NCI-H146 (cell line): Measurements from ENCODE around the gene MT1G.
"Not testable (repeated sequence)": the region's sequence is repeated elsewhere in the genome, so short reads cannot be mapped to it uniquely, and the experiment has no call there.

Experiments used
- DNase-seq: peaks from one replicate; lab custom pipeline; 2025; lab: John Stamatoyannopoulos, UW

The MT1G gene

DNA sequence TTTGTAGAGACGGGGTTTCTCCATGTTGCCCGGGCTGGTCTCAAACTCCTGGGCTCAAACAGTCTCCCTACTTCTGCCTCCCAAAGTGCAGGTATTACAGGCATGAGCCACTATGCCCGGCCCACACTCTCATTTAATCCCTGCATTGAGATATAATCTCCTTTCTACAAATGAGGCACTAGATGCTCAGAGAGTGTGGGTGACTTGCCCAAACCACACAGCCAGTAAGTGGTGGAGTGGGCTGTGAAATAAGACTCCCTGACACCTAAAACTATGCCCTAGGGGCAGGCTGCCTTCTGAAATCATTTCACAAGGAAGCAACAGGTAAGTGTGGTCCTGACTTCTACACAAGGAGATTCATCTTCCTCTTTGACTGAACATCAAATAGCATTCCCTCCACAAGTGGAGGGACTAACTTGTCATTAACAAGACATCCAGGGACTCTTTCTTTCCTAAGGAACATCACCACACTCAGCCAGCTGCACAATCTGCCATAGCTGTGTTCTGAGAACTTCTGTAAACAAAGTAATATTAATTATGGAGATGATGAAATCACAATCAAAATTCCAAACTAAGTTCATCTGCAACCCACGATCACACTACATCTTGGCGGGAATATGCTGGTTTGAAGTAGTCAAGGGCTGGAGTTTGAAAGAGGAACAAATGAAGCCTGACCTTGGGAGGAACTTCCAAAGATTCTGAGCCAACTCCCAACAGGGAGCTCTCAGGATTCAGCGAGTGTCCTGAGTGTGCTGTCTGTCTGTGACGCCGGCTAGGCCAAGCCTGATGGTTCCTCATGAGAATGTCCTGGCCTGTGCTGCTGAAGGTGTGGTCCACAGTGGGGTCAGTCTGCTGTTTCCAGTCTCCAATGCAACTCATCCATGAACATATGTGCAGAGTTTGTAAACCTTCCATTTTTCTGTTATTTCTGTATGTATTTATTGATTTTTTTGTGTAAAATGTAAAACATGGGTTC is 2.3 kb downstream of the MT1G start:
- not testable (repeated sequence) for DNase-seq

DNA sequence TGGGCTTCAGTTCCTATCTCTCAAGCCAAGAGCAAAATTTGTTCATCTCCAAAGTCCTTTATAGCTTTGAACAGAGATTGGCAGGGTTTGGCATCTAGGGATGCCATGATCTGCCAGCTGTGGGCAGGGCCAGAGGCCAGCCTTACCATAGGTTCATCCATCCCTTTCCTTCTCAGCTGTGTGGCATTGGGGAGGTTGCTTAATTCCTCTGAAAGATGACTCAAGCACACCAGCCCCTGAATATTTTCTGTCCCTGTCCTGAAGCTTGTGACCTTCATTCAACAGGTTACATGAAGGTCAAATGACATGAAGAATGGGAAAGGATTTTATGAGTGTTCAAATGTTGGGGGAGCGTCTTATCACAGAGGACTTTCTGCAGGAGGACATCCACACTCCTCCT is 3.4 kb downstream of the MT1G start:
- DNase-seq, result no peak

DNA sequence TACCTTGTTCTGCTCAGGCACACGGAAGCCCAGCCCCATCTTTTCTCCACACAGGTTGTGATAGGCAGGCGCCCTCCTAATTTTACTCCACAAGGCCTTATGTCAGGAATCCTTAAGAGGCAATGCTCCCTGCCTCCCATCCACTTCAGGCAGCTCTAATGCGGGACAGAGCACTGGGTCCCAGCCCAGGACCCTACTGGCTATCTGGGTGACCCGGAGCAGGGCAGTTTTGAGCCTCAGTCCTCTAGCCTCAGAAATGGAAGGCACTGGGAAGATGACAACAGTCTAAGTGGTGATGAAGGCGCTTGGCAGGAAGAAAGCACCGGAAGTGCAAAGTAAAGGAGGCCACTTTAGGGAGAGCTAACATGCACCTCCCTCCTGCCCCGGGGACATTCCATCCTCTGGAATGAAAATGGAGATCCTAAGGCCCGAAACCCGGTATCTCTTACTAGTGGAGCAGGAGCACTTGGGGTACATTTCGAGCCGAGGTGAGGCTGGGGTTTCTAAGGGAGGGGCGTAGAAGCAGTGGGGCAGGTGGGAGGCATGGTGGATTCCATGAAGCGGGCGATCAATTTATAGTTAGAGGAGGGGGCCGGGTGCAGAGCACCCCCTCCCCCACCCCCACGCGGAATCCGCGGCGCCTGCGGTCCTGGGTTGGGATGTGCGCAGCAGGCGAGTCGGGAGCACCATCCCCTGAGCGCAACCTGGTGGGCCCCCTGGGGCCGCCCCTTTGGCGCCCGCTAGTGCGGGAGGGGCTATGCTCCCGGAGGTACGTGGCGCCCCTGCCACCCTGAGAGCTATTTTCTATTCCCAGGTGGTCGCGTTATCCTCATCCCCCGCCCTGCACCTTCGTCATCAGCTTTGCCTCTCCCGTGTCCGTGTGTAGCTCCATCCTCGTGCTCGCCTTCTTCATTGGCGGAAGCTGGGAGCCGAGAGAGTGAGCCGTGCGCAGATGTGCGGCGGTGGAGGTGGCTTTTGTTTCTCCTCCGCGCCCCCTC is 5.2 kb downstream of the MT1G start:
- DNase-seq, result no peak

DNA sequence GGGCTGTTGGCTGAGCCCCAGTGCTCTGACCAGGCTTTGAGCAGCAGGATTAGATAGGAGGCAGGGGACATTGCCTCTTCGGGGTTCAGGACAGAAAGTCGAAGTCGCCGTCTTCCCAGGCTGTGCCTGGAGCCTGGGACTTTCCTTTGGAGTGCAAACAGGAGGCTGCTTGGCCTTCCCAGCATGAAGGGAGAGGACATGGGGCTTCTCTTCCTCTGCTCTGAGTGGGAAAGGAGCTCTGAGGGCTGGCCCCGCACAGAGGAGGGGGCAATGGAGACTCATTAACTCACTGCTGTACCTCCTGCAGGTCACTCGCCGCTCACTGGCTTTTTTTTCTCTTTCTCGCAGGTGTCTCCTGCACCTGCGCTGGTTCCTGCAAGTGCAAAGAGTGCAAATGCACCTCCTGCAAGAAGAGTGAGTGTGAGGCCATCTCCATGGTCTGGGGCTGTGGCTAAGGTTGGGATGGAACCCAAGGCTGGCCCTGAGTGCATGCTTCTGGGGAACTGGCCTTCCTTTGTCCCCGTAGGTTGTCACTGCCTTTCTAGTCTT is 9.5 kb downstream of the MT1G start:
- DNase-seq, result peak; percentile 47

DNA sequence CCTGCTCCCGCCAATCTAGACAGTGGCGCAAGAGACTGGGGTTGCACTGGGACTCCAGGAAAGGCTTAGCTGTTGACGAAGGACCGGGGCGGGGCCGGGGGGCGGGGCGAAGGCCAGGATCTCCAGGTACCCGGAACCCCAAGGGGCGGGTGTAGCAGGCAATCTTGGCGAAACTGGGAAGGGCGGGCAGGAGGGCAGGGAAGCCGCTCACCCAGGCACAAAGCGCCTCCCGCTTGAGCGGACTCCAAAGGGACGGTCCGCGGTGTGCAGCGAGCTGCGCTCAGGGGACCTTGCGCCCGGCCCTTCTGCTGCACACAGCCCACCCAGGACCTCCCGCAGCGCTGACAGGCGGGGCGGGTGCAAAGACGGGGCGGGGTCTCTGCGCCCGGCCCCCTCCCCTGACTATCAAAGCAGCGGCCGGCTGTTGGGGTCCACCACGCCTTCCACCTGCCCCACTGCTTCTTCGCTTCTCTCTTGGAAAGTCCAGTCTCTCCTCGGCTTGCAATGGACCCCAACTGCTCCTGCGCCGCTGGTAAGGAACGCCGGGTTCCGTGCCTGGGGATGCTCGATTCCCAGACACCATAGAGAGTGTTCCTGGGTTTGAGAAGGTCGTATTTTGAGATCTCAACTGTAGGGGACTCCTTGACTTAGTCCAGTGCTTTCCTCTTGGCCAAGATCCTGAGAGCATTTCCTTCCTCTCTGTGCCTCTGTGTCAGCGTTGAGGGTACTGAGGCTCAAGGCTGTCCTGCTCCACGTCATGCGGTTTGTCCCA is 10.1 kb downstream of the MT1G start, which contains the start of gene MT1F:
Gene MT1F, plus strand, starts transcription at position 405 of the 772 bp plus-strand sequence. Its CDS starts 100 bp downstream, at position 505.
- DNase-seq, result peak; percentile 86

DNA sequence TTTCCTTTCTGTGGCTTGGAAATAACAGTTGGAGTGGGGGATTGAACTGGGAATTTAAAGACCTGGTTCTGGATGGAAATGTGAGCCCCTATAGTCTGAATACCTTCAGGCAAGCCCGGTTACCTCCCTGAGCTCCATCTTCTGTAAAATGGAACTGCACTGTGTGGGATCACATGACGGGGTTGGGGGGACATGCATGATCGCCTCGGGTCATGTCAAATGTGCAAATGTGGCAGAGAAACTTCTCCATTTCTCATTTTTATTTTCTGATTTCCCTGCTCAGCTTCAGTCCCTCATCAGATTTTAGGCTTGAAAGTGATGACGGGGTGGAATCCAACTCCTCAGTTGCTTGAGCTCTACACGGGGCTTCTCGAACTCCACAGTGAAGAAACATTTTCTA is 14.6 kb downstream of the MT1G start:
- no peak for DNase-seq

DNA sequence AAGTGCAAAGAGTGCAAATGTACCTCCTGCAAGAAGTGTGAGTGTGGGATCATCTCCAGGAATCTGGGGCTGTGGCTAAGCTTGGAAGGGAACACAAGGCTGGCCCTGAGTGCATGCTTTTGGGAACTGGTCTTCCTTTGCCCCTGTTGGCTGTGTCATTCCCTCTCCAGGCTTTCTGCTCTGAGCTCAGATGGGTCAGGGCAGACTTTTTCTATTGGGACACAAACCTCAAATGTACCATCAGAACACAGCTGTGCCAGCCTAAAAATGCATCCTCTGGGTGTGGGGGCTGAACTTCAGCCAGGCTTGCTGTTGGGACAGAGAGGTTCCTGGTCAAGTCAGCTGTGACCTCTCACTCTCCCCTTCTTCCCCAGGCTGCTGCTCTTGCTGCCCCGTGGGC is 15.3 kb downstream of the MT1G start:
- DNase-seq, result no peak

DNA sequence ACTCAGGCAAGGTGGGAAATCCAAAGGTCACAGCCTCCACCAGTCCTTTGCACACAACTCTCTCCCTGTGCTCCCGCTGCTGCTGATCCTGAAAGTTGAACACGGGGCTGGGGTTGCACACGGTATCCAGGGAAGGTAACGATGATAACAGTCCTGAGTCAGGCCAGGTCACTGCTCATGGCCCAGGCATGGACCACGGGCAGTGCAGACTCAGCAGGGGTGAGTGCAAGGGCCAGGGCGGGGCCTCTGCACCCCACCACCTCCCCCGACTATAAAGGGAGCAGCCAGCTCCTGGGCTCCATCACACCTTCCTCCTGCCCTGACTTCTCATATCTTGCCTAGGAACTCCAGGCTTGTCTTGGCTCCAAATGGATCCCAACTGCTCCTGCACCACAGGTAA is 16.3 kb downstream of the MT1G start, which contains the start of gene MT1B:
Gene MT1B, plus strand, starts transcription at position 301 of the 400 bp plus-strand sequence. Its CDS starts 68 bp downstream, at position 369.
- DNase-seq, result no peak

DNA sequence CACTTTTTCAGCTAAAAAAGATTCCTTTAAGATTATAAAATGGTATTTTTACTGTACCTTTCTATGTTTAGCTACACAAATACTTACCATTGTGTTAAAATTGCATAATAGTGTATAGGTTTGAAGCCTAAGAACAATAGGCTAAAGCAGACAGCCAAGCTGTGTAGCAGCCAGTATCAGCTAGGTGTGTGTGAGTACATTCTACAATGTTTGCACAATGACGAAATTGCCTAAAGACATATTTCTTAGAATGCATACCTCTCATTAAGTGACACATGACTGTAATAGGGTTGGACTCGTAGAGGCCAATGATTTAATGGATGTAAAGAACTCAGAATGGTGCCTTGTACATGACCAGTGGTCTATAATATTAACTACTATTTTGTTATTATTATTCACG is 18.0 kb downstream of the MT1G start:
- no peak for DNase-seq

DNA sequence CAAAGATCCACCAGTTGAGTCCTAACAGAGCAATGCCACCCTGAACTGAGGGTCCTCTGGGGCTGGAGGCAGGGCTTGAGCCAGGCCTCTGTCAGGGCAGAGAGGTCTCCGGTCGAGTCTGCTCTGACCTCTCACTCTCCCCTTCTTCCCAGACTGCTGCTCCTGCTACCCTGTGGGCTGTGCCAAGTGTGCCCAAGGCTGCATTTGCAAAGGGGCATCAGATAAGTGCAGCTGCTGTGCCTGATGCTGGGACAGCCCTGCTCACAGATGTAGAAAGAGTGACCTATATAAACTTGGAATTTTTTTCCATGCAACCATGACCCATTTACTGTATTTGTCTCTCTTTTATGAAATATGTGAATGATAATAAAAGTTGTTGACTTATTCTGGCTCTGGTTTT is 18.6 kb downstream of the MT1G start:
- no peak for DNase-seq

DNA sequence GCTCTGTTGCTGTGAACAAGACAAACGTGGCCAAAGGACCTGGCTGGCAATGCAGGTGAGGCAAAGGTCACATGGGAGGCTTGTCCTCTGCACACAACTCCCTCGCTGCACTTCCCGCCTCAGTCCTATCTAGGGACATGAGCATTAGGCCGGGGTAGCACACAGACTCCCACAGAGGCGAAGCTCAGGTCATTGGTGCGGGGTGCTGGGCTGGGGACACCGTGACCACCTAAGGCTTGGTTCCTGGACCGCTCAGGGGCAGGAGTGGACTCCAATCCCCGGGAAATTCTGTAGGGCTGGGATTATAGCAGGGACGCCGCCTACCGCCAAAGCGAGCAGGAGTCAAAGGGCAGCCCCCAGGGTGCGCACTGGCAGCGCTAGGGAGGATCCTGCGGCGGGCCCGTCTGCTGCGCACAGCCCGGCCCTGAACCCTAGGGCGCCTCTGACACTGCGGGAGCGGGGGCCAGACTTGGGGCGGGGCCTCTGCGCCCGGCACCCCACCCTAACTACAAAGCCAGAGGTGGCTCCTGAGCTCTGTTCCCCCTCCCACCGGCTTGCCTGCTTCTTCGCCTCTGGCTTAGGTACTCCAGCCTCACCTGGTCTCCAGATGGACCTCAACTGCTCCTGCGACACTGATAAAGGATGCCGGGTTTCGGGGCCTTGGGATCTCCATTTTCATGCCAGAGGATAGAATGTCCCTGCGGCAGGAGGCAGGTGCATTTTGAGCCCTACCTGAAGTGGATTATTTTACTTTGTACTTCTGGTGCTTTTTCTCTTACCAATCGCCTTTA is 20.0 kb downstream of the MT1G start:
- no peak for DNase-seq

DNA sequence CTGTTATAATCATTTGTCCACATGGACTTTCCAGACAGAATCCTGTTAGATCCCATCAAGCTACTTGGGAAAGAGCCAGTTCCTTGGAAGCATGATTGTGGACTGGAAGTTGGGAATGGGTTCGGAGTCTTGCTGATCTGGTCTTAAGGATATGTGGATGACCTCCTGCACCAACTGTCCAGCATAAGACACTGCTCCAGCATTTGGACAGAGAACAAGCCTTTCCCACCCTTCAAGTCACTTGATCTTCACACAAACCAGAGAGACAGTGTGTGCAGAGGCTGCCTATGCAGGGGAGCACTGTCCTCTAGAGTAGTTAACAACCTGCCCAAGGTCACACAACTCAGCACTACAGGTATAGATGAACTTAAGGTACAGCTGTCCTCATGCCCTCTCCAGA is 22.0 kb downstream of the MT1G start:
- DNase-seq, result no peak

DNA sequence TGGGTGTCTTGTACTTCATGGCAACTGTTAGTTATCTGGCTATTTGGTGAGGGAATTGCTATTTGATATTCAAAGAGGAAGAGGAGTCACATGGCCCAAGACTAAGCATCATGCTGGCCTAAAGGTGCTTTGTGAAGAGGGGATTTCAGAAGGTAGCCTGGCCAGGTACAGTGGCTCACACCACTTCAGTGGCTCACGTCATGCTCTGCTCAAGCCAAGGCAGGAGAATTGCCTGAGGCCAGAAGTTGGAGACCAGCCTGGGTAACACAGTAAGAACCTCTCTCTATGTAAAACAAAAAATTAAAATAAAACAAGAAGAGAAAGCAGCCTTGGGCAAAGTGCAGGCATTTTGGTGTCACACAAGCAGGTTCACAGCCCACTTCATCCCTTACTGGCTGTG is 22.6 kb downstream of the MT1G start:
- DNase-seq, result no peak

DNA sequence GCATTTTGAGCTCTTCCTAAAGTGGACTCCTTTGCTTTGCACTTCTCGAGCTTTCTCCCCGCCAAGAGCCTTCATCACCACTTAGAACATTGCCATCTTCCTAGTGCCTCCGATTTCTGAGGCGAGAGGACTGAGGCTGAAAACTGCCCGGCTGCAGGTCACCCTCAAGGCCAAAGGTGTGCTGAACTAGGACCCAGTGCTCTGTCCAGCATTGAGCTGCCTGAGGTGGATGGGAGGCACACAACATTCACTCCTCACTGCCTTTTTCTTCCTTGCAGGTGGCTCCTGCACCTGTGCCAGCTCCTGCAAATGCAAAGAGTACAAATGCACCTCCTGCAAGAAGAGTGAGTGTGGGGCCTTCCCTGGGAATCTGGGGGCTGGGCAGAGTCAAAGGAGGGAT is 24.0 kb downstream of the MT1G start:
- no peak for DNase-seq

DNA sequence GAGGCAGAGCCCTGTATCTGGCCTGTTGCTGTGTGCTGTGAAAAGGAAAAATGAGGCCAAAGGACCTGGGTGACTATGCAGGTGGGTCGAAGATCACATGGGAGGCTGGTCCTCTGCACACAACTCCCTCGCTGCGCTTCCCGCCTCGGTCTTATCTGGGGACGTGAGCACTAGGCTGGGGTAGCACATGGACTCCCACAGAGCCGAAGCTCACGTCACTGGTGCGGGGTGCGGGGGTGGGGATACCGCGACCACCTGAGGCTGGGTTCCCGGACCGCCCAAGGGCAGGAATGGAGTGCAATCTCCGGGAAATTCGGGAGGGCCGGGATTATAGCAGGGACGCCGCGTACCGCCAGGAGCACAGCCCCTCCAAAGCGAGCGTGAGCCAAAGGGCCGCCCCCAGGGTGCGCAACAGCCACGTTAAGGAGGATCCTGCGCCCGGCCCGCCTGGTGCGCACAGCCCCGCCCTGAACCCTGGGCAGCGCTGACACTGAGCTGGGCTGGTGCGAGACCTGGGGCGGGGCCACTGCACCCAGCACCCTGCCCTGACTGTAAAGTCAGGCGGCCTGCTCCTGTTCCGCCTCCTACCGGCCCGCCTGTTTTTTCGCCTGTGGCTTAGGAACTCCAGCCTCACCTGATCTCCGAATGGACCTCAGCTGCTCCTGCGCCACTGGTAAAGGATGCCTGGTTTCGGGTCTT is 24.6 kb downstream of the MT1G start:
- DNase-seq, result no peak

DNA sequence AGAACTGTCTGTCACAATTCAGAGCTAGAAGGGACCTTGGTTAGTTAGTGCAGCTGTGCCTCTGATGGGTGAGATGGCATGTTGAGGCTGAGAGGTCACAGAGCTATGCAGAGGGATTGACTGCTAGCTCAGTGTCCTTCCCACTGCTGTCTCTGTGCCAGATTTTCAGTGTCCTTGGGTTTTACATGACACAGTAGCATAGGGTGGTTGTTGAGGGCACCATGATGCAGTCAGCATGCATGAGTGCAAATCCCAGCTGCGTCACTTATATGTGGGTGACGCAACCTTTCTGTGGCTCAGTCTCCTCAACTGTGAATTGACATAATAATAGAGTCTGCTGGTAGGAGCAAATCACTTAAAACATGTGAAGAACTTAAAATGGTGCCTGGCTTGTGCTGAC is 26.7 kb downstream of the MT1G start:
- DNase-seq, result no peak

DNA sequence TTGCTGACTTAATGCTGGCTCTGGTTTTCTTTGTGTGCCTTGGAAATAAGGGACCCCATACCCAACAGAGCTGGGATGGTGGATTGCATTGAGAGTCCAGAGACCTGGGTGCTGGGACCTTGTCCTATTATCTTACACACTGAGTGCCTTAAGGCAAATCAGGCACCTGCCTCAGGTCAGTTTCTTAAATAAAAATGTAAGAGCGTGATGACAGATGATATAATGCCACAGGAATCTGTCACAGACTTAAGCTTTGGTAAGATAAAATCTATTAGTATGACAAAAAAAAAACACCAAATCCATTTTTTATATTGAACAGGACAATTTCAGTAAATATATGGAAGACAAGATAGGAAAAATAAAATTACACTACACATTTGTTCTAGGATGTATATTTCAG is 27.8 kb downstream of the MT1G start:
- DNase-seq, result no peak

DNA sequence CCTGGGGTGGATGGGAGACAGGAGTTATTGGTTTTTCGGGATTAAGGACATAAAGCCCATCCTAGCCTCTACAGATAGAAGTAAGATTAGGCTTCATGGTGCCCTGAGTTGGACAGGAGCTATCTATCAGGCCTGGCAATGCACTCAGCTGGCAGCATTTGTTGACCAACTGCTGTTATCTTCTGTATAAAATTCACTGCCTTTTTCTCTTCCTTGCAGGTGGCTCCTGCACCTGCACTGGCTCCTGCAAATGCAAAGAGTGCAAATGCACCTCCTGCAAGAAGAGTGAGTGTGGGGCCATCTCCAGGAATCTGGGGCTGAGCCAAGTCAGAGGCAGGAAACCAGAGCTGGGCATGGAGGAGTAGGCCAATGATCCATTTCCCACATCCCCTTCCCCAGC is 28.8 kb downstream of the MT1G start:
- no peak for DNase-seq

DNA sequence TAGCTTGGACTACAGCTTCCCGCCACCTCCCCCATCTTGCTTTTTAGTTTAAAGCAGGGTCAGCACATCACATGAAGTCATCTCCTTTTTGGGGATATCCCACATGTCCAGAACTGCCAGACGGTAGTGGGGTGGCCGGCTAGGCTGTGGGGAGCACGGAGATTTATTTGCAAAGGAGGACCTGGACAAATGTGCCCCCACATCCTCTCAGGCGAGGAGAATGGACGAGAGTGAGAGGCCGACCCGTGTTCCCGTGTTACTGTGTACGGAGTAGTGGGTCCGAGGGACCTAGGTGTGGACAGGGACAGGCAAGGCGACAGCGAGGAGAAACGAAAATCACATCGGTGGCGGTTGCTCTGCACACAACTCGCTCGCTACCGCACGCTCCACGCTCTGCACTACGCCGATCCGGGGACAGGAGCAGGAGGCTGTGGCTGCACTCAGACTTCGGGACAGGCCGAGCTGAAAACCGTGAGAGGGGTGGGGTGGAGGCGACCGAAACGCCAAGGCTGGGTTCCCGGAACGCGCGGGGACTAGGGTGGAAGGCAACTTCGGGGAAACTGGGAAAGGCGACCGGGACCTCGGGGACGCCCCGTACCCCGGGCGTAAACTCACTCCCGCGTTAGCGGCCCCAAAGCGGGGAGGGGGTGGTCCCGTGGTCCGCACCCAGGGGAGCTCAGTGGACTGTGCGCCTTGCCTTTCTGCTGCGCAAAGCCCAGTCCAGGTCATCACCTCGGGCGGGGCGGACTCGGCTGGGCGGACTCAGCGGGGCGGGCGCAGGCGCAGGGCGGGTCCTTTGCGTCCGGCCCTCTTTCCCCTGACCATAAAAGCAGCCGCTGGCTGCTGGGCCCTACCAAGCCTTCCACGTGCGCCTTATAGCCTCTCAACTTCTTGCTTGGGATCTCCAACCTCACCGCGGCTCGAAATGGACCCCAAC is 29.8 kb downstream of the MT1G start, which contains the start of gene MT1A:
Gene MT1A, plus strand, starts transcription at position 853 of the 937 bp plus-strand sequence. Its CDS starts 73 bp downstream, at position 926.
- DNase-seq, result no peak
